HG02623 (cell line): ENCODE results near the gene MARCHF3.
"Not testable (repeated sequence)": the region's sequence is repeated elsewhere in the genome, so short reads cannot be mapped to it uniquely, and the experiment has no call there.

ENCODE experiments used
- ATAC-seq: cut with Tn5 transposase; IDR thresholded peaks from one replicate; pipeline ENCODE4 v1.9.1; 2021; ENCODE audit warnings: moderate library complexity; ENCODE audit not compliant: unreplicated experiment

Gene MARCHF3

GRCh38 chr5:126924331-126925033, 105.9 kb downstream of the MARCHF3 start:
- ATAC-seq: no peak

- ATAC-seq: no peak
These were observed 108.9 kb downstream of the MARCHF3 start for GRCh38 chr5:126921241-126922091.

- no peak for ATAC-seq
These were observed 110.1 kb downstream of the MARCHF3 start for GRCh38 chr5:126920291-126920690.

DNA sequence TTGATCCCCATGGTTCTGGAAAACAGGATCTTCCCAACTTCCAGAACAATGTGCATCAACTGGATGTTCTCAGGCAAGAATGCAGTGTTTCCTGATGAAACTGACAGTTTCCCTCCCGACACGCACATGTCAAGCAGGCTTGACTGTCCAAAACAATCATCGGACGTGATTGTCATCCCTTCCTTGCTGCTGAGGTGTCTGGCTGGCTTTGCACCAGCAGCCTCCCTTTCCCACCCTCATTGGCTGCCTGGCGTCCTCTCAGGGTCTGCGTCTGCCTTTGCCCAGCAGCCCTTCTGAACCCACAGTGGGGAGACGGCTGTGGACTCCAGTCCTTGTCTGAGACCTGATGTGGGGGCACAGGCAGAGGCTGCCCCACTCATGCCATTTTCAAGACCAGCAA, 110.8 kb downstream of the MARCHF3 start:
- ATAC-seq: no peak

DNA sequence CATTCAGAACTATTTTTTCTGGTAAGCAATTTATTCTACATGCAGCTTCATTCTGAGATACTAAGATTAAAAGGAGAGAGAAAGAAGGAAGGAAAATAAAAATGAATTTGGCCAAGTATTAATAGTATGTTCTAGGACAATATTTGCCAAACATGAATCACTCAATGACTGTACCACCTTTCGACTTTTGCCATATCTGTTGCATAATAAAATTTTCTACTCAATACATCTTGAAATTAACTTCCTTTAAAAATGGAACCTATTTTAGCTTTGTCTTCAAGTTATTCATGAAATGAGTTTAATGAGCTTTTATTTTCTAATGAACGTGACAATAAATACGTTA, 111.8 kb downstream of the MARCHF3 start:
- no peak for ATAC-seq

- no peak for ATAC-seq
These were observed 112.3 kb downstream of the MARCHF3 start for GRCh38 chr5:126917918-126918614.

- ATAC-seq: no peak
These were observed 114.9 kb downstream of the MARCHF3 start for GRCh38 chr5:126915496-126915895.

GRCh38 chr5:126914801-126915436, 115.4 kb downstream of the MARCHF3 start:
- no peak for ATAC-seq

DNA sequence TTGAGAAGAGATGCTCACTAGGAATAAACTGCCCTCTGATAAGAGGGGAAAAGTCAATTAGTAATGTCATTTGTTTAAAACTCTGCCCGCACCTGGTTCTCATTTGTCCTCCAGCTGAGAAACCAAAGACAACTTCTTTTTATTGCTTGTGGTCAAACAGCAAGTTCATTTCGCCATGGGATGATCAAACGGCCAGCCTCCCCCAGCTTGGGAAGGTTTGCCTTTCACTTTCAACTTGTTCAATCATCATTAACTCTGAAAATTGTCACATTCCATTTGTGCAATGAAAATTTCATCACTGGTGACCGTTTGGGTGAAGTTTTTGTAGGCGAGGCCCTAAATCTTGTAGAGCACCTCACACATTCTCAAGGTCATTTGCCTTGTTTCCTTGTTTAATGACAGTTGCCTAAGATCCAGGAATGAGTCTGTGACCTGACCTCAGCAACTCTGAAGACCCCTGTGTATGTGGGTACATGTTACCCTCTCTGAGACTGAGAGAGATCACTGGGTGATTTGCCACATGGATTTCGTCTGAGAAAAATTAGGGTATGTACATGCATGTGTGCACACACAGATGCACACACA, 117.7 kb downstream of the MARCHF3 start:
- ATAC-seq: no peak

- ATAC-seq: no peak
These were observed 118.4 kb downstream of the MARCHF3 start for GRCh38 chr5:126911986-126912385.

DNA sequence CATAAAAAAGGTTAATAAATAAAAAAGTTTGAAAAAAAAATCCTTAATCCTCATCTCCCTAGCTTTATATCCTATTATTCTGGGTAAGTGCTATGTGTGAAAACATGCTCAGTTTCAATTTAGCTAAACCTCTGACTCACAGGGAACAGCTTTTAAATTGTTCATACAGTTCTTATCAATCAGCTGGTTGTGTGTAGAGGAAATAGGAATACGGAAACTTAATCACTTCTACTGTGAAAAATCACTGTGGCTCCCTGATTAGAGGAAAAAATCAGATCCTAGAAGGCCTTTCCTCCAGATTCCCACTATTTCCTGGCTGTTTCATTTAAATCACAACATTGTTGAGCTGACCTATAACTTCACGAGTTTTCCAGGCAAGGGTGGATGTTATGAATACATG, 120.5 kb downstream of the MARCHF3 start:
- ATAC-seq: no peak

GRCh38 chr5:126904407-126904806, 126.0 kb downstream of the MARCHF3 start:
- ATAC-seq: not testable (repeated sequence)

- no peak for ATAC-seq
These were observed 129.6 kb downstream of the MARCHF3 start for GRCh38 chr5:126900796-126901195.

DNA sequence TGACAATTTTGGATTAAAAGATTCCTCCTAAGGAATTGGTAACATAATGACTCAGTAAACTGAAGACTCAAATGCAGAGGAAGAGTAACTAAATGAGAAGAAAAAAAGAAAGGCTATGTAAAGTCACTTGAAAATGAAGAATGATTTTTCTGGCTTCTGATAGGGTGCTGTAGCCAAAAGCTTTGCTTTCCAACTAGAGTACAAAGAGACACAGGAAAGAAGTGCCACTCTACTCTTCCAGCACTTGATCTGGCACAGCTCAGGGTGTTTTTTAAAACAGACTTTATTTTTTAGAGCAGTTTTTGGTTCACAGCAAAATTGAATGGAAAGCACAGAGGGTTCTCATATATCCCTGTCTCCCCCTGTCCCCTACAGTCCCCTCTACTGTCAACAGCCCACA, 130.9 kb downstream of the MARCHF3 start:
- no peak for ATAC-seq

- no peak for ATAC-seq
These were observed 132.3 kb downstream of the MARCHF3 start for GRCh38 chr5:126897851-126898630.

- no peak for ATAC-seq
These were observed 134.1 kb downstream of the MARCHF3 start for GRCh38 chr5:126896170-126896702.

GRCh38 chr5:126895712-126896111, 134.6 kb downstream of the MARCHF3 start:
- ATAC-seq: not testable (repeated sequence)

DNA sequence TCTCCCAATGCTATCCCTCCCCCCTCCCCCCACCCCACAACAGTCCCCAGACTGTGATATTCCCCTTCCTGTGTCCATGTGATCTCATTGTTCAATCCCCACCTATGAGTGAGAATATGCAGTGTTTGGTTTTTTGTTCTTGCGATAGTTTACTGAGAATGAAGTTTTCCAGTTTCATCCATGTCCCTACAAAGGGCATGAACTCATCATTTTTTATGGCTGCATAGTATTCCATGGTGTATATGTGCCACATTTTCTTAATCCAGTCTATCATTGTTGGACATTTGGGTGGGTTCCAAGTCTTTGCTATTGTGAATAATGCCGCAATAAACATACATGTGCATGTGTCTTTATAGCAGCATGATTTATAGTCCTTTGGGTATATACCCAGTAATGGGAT, 139.9 kb downstream of the MARCHF3 start:
- not testable (repeated sequence) for ATAC-seq

- ATAC-seq: no peak
These were observed 142.2 kb downstream of the MARCHF3 start for GRCh38 chr5:126888175-126888574.

DNA sequence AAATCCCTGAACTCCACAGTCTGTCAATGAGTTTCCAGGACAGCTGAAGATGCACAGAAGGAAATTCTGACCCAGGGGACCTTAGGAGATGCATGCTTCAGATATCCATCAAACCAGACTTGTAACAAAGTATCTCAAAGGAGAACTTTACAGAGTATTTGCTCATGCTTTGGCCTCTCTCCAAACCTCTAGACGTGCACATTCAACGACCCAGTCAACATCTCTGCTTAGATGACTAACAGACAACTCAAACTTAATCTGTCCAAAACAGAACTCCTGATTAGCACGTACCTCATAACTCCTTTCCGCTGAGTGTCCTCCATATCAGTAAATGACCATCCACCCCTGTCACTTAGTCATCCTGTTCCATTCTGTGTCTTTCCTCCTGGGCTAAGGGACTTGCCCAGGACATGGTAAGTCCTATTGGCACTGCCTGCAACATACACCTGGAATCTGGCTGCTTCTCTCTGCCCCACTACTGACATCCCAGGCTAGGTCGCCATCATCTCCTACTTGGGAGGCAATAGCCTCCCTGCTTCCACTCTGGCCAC, 146.0 kb downstream of the MARCHF3 start:
- no peak for ATAC-seq
